Right lobe of liver (tissue), 6 donors: ENCODE results near the gene ANO2. TPM values are rescaled to one million over a fixed set of nuclear protein-coding genes. Genes with fewer than 3 reads are reported as not detected.
A peak's percentile ranks its signal among the peaks of the same experiment; 100 is the strongest.

Experiments used
- ATAC-seq, 4 donors: fragments of 200-7000 bp; cut with Tn5 transposase; one replicate each; pipeline ENCODE4 v1.9.1; 2020; ENCODE audit warnings: mild to moderate bottlenecking in 4 of 4, moderate library complexity in 4 of 4
- DNase-seq, 3 donors: peaks; one replicate each; pipeline ENCODE4 v3.0.0-alpha.2; 2020
- H3K27ac ChIP-seq, 3 donors: fragments of 200-600 bp; one replicate each; pipeline ENCODE4 v1.8.0; 2022
- H3K27me3 ChIP-seq, 2 donors: fragments of 200-600 bp; one replicate each; pipeline ENCODE4 v1.8.0; 2022
- H3K36me3 ChIP-seq, 4 donors: fragments of 200-600 bp; sonication (generic) in 1 of 4; one replicate each; pipeline versions ENCODE4 v1.5.1 to v1.8.0; 2017 to 2022; ENCODE audit warnings: control low read depth in 1 of 4
- H3K4me1 ChIP-seq, 4 donors: fragments of 200-600 bp; sonication (generic) in 1 of 4; one replicate each; pipeline versions ENCODE4 v1.5.1 to v1.8.0; 2017 to 2022; ENCODE audit warnings: control low read depth in 1 of 4
- H3K4me3 ChIP-seq, 3 donors: fragments of 200-600 bp; one replicate each; pipeline ENCODE4 v1.8.0; 2022
- H3K9me3 ChIP-seq, 4 donors: fragments of 200-600 bp; sonication (generic) in 1 of 4; one replicate each; pipeline versions ENCODE4 v1.5.1 to v1.8.0; 2017 to 2022; ENCODE audit warnings: control low read depth in 1 of 4
- CTCF ChIP-seq, 4 donors: fragments of 200-600 bp in 3 of 4; fragments of 450-650 bp in 1 of 4; IDR thresholded peaks; one replicate each; pipeline versions ENCODE4 v1.5.1 to v1.8.0; 2016 to 2022; ENCODE audit warnings: antibody characterized with exemption in 4 of 4, mild to moderate bottlenecking in 2 of 4
- POLR2A ChIP-seq: fragments of 450-650 bp; IDR thresholded peaks from one replicate; pipeline ENCODE4 v1.6.1; 2017; ENCODE audit warnings: antibody characterized with exemption, mild to moderate bottlenecking
- WGBS: methylation state at CpG from one replicate; pipeline ENCODE4 v1.1.6; 2018; ENCODE audit warnings: low coverage, low lambda C conversion rate; ENCODE audit not compliant: insufficient coverage; ENCODE audit errors: missing lambda C conversion rate; 5-methylcytosine and 5-hydroxymethylcytosine counted together
- intact Hi-C, 2 donors: fragments of 100-400 bp; cut with DNase I; formaldehyde crosslinking; loops; one replicate each; pipeline versions ENCODE4 v1.11.2 to v1.14.1; 2022
- long read RNA-seq: library from polyadenylated mRNA; unstranded; transcript quantifications from one replicate; pipeline ENCODE4 v2.0.0, GENCODE V29; 2019
- total RNA-seq, 6 experiments: library from RNA; depleted of rRNA in 2 of 6; stranded (reverse); fragments of >200 nt in 2 of 6; fragmentation: NEBNext Ultra II Directional in 3 of 6; extraction: Animal tissue kit (Norgen Biotek cat#: 25700) in 3 of 6; gene quantifications; one replicate each; pipeline versions ENCODE4 v1.1.0 to v1.2.4, GENCODE V29; 2016 to 2023
- donor health status: DM: no; HTN: yes; CAD: no.
- donor health status: DM: no; HTN: no; CAD: no.
- donor health status: DM: no; HTN: no; CAD: no.
- donor health status: DM: no; HTN: yes; CAD: no.
- donor health status: DM: no; HTN: yes; CAD: no.

ANO2 gene
- total RNA-seq = under 1 TPM in 5 of 6 experiments, not detected in 1; 0.06 to 0.89 (median 0.32) TPM
- long read RNA-seq = 0 reads

- no peak within 1 kb of the TSS for H3K27ac ChIP-seq
- WGBS = 6% methylated on average over 23 of the region's 66 CpGs
- TF ChIP-seq CTCF (IDR thresholded peaks at IDR 0.05) (no peak), POLR2A (no peak)
- no peaks in the 10 kb centered on the region for H3K36me3 ChIP-seq
- ATAC-seq (peak in 3 of 4 donors; percentile 29 to 46 (median 32)), DNase-seq (no peak)
- no peaks in the 10 kb centered on the region for H3K27me3 ChIP-seq
- peak within 1 kb of the TSS in 1 of 3 donors; percentile 27 for H3K4me3 ChIP-seq
- H3K9me3 ChIP-seq = no peaks in the 10 kb centered on the region
- intact Hi-C loops = no loop called here
- H3K4me1 ChIP-seq = peaks cover 0 to 4% (median 0%) of the 10 kb centered on the region in 4 donors
Measured at GRCh38 chr12:5945071-5946008, at the start of gene ANO2. TSS of gene ANO2 (minus strand) at chr12:5945259. CDS start at chr12:5945217, 42 bp downstream.

DNA sequence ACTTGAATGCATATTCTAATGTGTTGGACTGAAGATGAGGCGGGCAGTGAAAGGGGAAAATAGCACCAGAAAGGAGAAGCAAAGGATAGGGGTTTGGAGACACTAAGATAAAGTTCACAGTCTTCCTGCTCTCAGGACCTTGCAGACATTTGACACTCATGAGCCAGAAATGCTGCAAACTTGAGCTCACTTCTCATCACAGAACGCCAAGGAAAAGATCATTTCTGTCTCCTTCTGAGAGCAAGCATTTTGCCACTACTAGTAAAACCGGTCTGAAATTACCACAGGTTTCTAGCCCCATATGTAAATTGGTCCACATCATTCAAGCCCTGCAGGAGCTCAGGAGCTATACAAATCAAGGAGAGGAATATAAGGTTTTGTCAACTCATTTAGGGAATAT is 44.6 kb upstream of the ANO2 start:
- Histone ChIP-seq H3K4me1 (peaks cover 0 to 13% (median 2%) of the 10 kb centered on the region in 4 donors), H3K27ac (no peak overlapping the region), H3K9me3 (no peaks in the 10 kb centered on the region), H3K4me3 (no peak overlapping the region), H3K27me3 (no peaks in the 10 kb centered on the region), H3K36me3 (no peaks in the 10 kb centered on the region)
- no peak for ATAC-seq
- TF ChIP-seq CTCF (IDR thresholded peaks at IDR 0.05) = no peak
- TF ChIP-seq POLR2A = no peak
- no peak for DNase-seq
- intact Hi-C loops = loop anchor here (5.0 to 10.0 kb wide), 2 partner anchors 45 to 48 kb away; no protein-coding TSS in a partner anchor
- whole genome bisulfite sequencing = 90% methylated on average over 3 of the region's 3 CpGs

- H3K4me1 ChIP-seq = peaks cover 0 to 13% (median 2%) of the 10 kb centered on the region in 4 donors
- TF ChIP-seq CTCF (IDR thresholded peaks at IDR 0.05) (peak; percentile 94 to 99 (median 98)), POLR2A (no peak)
- H3K9me3 ChIP-seq = no peaks in the 10 kb centered on the region
- no peak overlapping the region for H3K27ac ChIP-seq
- H3K27me3 ChIP-seq = no peaks in the 10 kb centered on the region
- WGBS = 2% methylated on average over 9 of the region's 10 CpGs
- intact Hi-C loops = loop anchor here (5.0 to 10.0 kb wide), 2 partner anchors 46 to 49 kb away; no protein-coding TSS in a partner anchor
- DNase-seq (peak; percentile 84 to 87 (median 85)), ATAC-seq (peak; percentile 98 to 100 (median 98))
- H3K4me3 ChIP-seq = no peak overlapping the region
- H3K36me3 ChIP-seq = no peaks in the 10 kb centered on the region
Measured at GRCh38 chr12:5988659-5989116, 43.6 kb upstream of the ANO2 start.

DNA sequence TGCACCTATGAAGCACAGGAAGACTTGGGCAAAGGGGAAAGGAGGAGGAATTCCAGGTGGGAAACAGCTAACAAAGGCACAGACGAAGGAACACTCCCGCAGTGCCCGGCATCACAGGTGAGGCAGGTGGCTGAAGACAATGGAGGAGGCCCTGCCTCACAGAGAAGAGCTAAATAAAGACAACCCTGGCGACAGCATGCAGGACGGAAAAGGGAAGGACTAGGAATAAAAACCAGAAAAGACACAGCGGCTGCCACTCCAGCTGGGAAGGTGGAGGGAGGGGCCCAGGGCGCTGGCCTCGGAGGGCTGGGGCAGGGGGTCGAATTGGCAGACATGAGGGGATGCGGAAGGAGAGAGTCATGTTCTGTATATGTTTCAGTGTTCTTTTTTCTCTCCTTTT is 43.0 kb upstream of the ANO2 start:
- ATAC-seq = no peak
- Histone ChIP-seq H3K36me3 (no peaks in the 10 kb centered on the region), H3K27ac (no peak overlapping the region), H3K4me1 (peaks cover 0 to 13% (median 2%) of the 10 kb centered on the region in 4 donors), H3K4me3 (no peak overlapping the region), H3K27me3 (no peaks in the 10 kb centered on the region), H3K9me3 (no peaks in the 10 kb centered on the region)
- 51% methylated on average over 7 of the region's 10 CpGs for WGBS
- TF ChIP-seq POLR2A = no peak
- no peak for TF ChIP-seq CTCF (IDR thresholded peaks at IDR 0.05)
- no peak for DNase-seq
- intact Hi-C loops = loop anchor here (5.0 to 10.0 kb wide), 2 partner anchors 47 to 49 kb away; no protein-coding TSS in a partner anchor
